Stimulated activated CD4-positive, alpha-beta T cell treated with anti-CD3 and anti-CD28 coated beads, Interleukin-1b, Interleukin-23, amount 100 ng/mL, for 4 hours (primary cell): ENCODE results near the gene BBS5.

Experiments used
- DNase-seq, 2 donors: peaks; one replicate each; pipeline ENCODE4 v3.0.0-alpha.2; 2020; ENCODE audit warnings: low read depth in 2 of 2

The BBS5 gene

GRCh38 chr2:169546756-169547155 is 67.5 kb downstream of the BBS5 start:
- DNase-seq: no peak
